ENCODE results near the gene ITFG2. TPM values are rescaled to one million over a fixed set of nuclear protein-coding genes. Genes with fewer than 3 reads are reported as not detected.
"Not testable (repeated sequence)": the region's sequence is repeated elsewhere in the genome, so short reads cannot be mapped to it uniquely, and the experiment has no call there.

The ITFG2 gene
- total RNA-seq, 1 experiment from 2014 or later, result 41.3 TPM

GRCh38 chr12:2864198-2864597, 51.7 kb downstream of the ITFG2 start:
- H3K4me1 ChIP-seq (replicated peaks; ENCODE audit: insufficient read depth), result no peaks in the 10 kb centered on the region
- peaks cover 20% of the 10 kb centered on the region for H3K36me3 ChIP-seq (ENCODE audit: low read depth)
- no peak for DNase-seq
- ChIA-PET CTCF (no interaction called here), POLR2A (ENCODE audit: unreplicated experiment) (interaction anchor here (0.7 to 1.0 kb wide), 2 partner anchors 66 to 94 kb away, joined by 3 to 4 read pairs; no protein-coding TSS in a partner anchor)
- no peaks in the 10 kb centered on the region for H3K9me2 ChIP-seq (ENCODE audit: insufficient read depth)
- no peak overlapping the region for H2AFZ ChIP-seq
- no peaks in the 10 kb centered on the region for H3K9me3 ChIP-seq (ENCODE audit: insufficient read depth, low read depth)
- intact Hi-C loops (cut with micrococcal nuclease; ENCODE audit: unreplicated experiment), result no loop called here
- H3K79me2 ChIP-seq (ENCODE audit: low read depth), result no peaks in the 10 kb centered on the region
- TF ChIP-seq EZH2 (IDR thresholded peaks at IDR 0.05; ENCODE audit: low read depth) (no peak), CTCF (conservative IDR thresholded peaks at IDR 0.05) (no peak)
- H3K27ac ChIP-seq, result no peak overlapping the region
- no peaks in the 10 kb centered on the region for H4K20me1 ChIP-seq (ENCODE audit: insufficient read depth)
- no peak overlapping the region for H3K4me3 ChIP-seq
- BruUV-seq (replicated peaks), result no TSS peak
- no peaks in the 10 kb centered on the region for H3K27me3 ChIP-seq (ENCODE audit: insufficient read depth, low read depth)
- peaks cover 3% of the 10 kb centered on the region; the same call in 1 of the 2 replicates for H3F3A ChIP-seq (ENCODE audit: insufficient read depth, low read depth)
- H3K4me2 ChIP-seq, result no peak overlapping the region

GRCh38 chr12:2868986-2869632, 56.6 kb downstream of the ITFG2 start:
- H3F3A ChIP-seq (ENCODE audit: insufficient read depth, low read depth); BruUV-seq (replicated peaks); H3K27ac ChIP-seq; H2AFZ ChIP-seq; POLR2A ChIA-PET (ENCODE audit: unreplicated experiment); H3K9me2 ChIP-seq (ENCODE audit: insufficient read depth); H3K4me3 ChIP-seq; H3K27me3 ChIP-seq (ENCODE audit: insufficient read depth, low read depth); intact Hi-C loops (cut with micrococcal nuclease; ENCODE audit: unreplicated experiment); CTCF ChIA-PET; H3K4me1 ChIP-seq (replicated peaks; ENCODE audit: insufficient read depth); DNase-seq; H3K4me2 ChIP-seq; H4K20me1 ChIP-seq (ENCODE audit: insufficient read depth); H3K79me2 ChIP-seq (ENCODE audit: low read depth); H3K9me3 ChIP-seq (ENCODE audit: insufficient read depth, low read depth): not testable (repeated sequence)
- peaks cover 44% of the 10 kb centered on the region for H3K36me3 ChIP-seq (ENCODE audit: low read depth)

Other genes starting within 250 kb of the ITFG2 start
- gene FKBP4, start 17.7 kb upstream of the ITFG2 start, total RNA-seq (2021), result 189 and 226 TPM in 2 replicates
- not detected in 2 replicates for gene NRIP2, start 22.4 kb downstream of the ITFG2 start, total RNA-seq (2021)
- gene TEX52, start 44.4 kb downstream of the ITFG2 start, total RNA-seq (2021), result not detected in 2 replicates
- gene FOXM1, start 64.5 kb downstream of the ITFG2 start, total RNA-seq (2021), result 161 and 225 TPM in 2 replicates
- 60.1 and 77.9 TPM in 2 replicates for gene RHNO1, start 64.6 kb downstream of the ITFG2 start, total RNA-seq (2021)
- gene TULP3, start 78.2 kb downstream of the ITFG2 start, total RNA-seq (2021), result 39.0 and 54.6 TPM in 2 replicates
- 47.7 and 56.0 TPM in 2 replicates for gene TEAD4, start 146.7 kb downstream of the ITFG2 start, total RNA-seq (2021)